Medulla oblongata (tissue), 1 donor: Measurements from ENCODE around the gene RAD23B.

Experiments
- DNase-seq: peaks from one replicate; pipeline ENCODE4 v3.0.0-alpha.2; 2015; ENCODE audit errors: extremely low spot score

The RAD23B gene

GRCh38 chr9:107378006-107378405, 94.9 kb downstream of the RAD23B start:
- DNase-seq = no peak
